Mammary epithelial cell (primary cell): ENCODE measurements around the gene ITIH6.

ENCODE experiments used
- CTCF ChIP-seq, 2 donors: IDR thresholded peaks in 1 of 2; conservative IDR thresholded peaks in 1 of 2; 2 replicates each; pipeline ENCODE4 v1.5.1; 2011 to 2012; ENCODE audit warnings: inconsistent platforms in 2 of 2, low read length in 2 of 2, mild to moderate bottlenecking in 2 of 2, control low read depth in 1 of 2, low read depth in 1 of 2; ENCODE audit not compliant: insufficient read depth in 1 of 2; ENCODE audit errors: extremely low read depth in 1 of 2
- EZH2 ChIP-seq: IDR thresholded peaks from 2 replicates; pipeline ENCODE4 v1.6.1; 2012; ENCODE audit warnings: low read length, inconsistent platforms, borderline replicate concordance

- TF ChIP-seq CTCF (conservative IDR thresholded peaks at IDR 0.05 in 1 of 2, IDR thresholded peaks at IDR 0.05 in 1 of 2; ENCODE audit: extremely low read depth in 1 of 2, insufficient read depth in 1 of 2, low read depth in 1 of 2, low read length in 2 of 2) (no peak), EZH2 (no peak)
Measured at GRCh38 chrX:54812306-54812705, 14.3 kb upstream of the ITIH6 start.
